Lower leg skin (tissue), 4 donors: ENCODE data around the gene SNTN. TPM values are rescaled to one million over a fixed set of nuclear protein-coding genes. Genes with fewer than 3 reads are reported as not detected.

Experiments used
- DNase-seq, 2 donors: peaks; one replicate each; pipeline ENCODE4 v3.0.0-alpha.2; 2019; ENCODE audit warnings: low spot score in 2 of 2
- H3K4me3 ChIP-seq: fragments of 200-600 bp; sonication (generic); 2 replicates; pipeline ENCODE4 v1.5.1; 2017; ENCODE audit warnings: mild to moderate bottlenecking, low read depth; ENCODE audit not compliant: poor library complexity, severe bottlenecking
- POLR2A ChIP-seq, 2 donors: fragments of 450-650 bp; IDR thresholded peaks; one replicate each; pipeline ENCODE4 v1.6.1; 2016 to 2017; ENCODE audit warnings: antibody characterized with exemption in 2 of 2, mild to moderate bottlenecking in 1 of 2, moderate library complexity in 1 of 2
- WGBS, 2 donors: methylation state at CpG; one replicate each; pipeline ENCODE4 v1.1.5; 2018; 5-methylcytosine and 5-hydroxymethylcytosine counted together
- intact Hi-C: fragments of 100-400 bp; cut with DNase I; formaldehyde crosslinking; loops from one replicate; pipeline ENCODE4 v1.15.0; 2023; ENCODE audit warnings: low total_unique reads
- total RNA-seq, 4 donors: library from RNA; depleted of rRNA; stranded (reverse); fragments of >200 nt; gene quantifications; one replicate each; pipeline ENCODE4 v1.1.0, GENCODE V29; 2016
- TF ChIP-seq, protein P1 (sequence below), 3 donors: fragments of 450-650 bp; IDR thresholded peaks; one replicate each; pipeline ENCODE4 v1.5.1; 2016; ENCODE audit warnings: antibody characterized with exemption in 3 of 3, mild to moderate bottlenecking in 3 of 3, moderate library complexity in 2 of 3

The SNTN gene
- total RNA-seq = not detected

DNA sequence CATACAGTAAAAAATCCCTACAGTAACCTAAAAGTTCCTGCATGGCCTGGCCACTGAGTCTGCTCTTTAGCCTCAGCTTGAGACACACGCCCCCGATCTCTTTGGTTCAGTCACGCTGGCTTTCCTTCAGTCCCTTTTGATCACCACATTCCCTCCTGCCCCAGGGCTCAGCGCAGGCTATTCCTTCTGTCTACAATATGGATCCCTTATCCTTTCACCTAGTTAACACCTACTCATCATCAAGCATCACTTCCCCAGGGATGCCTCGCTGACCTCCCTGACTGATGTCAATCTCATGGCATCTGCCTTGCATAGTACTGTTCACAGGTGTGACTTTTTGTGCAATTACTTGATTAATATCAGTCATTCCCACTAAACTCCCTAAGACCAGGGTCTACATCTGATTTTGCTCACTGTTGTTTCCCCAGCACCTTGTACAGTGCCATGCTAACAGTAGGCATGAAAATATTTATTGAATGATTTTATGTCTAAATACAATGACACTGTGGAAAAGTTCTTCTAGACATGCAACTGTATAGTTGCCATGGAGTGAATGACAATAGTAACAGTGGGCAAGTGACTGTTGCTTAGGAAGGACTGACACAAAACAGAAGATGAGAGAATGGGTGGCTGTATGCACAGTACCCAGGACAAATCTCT is at the start of gene SNTN:
Gene SNTN (plus strand): TSS at position 610 of the 660 bp plus-strand sequence. CDS start 13 bp downstream, at position 623.
- H3K4me3 ChIP-seq = no peak within 1 kb of the TSS
- intact Hi-C loops = no loop called here
- TF ChIP-seq, protein P1, sequence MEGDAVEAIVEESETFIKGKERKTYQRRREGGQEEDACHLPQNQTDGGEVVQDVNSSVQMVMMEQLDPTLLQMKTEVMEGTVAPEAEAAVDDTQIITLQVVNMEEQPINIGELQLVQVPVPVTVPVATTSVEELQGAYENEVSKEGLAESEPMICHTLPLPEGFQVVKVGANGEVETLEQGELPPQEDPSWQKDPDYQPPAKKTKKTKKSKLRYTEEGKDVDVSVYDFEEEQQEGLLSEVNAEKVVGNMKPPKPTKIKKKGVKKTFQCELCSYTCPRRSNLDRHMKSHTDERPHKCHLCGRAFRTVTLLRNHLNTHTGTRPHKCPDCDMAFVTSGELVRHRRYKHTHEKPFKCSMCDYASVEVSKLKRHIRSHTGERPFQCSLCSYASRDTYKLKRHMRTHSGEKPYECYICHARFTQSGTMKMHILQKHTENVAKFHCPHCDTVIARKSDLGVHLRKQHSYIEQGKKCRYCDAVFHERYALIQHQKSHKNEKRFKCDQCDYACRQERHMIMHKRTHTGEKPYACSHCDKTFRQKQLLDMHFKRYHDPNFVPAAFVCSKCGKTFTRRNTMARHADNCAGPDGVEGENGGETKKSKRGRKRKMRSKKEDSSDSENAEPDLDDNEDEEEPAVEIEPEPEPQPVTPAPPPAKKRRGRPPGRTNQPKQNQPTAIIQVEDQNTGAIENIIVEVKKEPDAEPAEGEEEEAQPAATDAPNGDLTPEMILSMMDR (IDR thresholded peaks at IDR 0.05) = no peak
- TF ChIP-seq POLR2A (IDR thresholded peaks at IDR 0.05) = no peak
- 80 to 82% methylated on average over 5 of the region's 5 CpGs for WGBS, 2 donors
- no peak for DNase-seq

DNA sequence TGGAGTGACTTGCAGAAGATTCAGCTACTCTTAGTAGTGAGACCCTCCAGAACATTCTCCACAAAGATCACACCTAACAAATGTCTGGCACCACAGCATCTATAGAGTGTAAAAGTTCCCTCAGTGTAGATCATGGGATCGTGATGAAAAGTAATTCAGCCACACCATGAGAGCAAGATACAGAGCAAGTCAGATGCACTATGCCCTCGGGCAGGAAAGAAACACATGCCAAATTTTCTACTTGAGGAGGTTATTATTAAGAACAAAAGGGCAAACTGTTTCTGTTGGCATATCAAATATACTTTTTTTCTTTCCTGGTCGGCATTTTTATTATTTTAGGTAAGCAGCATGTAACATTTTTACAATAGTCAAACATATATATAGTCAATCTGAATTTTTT is 44.8 kb upstream of the SNTN start:
- intact Hi-C loops = no loop called here
- H3K4me3 ChIP-seq = no peak overlapping the region
- no peak for TF ChIP-seq POLR2A (IDR thresholded peaks at IDR 0.05)
- TF ChIP-seq, protein P1 (IDR thresholded peaks at IDR 0.05) = no peak
- no peak for DNase-seq
- 36 to 45% methylated on average over 3 of the region's 3 CpGs for WGBS, 2 donors

DNA sequence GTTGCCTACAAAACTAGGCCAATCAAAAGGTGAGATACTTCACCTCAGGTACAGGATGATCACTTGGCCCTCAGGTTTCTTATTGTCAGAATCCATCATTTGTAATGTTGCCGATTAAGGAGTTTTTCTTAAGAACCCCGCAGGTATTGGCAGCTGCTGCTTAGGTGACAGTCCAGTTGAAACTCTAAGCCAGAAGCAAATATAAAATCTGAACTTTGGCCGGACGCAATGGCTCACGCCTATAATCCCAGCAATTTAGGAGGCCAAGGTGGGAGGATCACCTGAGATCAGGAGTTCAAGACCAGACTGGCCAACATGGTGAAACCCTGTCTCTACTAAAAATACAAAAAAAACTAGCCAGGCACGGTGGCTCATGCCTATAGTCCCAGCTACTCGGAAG is 43.1 kb upstream of the SNTN start:
- intact Hi-C loops = no loop called here
- WGBS, 2 donors = 88 to 95% methylated on average over 7 of the region's 7 CpGs

DNA sequence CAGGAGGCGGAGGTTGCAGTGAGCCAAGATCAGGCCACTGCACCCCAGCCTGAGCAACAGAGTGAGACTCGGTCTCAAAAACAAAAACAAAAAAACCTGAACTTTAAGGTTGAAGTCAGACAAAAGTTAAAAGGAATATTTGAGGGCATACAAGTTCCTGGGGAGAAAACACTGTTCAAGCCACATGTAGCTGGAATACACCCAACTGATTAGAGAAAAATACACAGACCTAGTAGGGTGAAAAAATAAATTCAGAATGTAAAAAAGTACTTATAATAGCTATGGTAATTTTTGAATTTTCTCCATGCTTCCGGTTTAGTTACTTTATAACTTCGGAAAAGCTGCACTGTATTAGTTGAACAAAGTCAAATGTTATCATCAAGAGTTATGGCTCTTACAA is 42.6 kb upstream of the SNTN start:
- 89 to 93% methylated on average over 4 of the region's 4 CpGs for WGBS, 2 donors
- TF ChIP-seq, protein P1 (IDR thresholded peaks at IDR 0.05) = no peak
- no peak for TF ChIP-seq POLR2A (IDR thresholded peaks at IDR 0.05)
- intact Hi-C loops = no loop called here
- DNase-seq = no peak
- H3K4me3 ChIP-seq = no peak overlapping the region

More for the DNA sequence above, 43.1 kb upstream of the SNTN start:
- DNase-seq = no peak
- TF ChIP-seq, protein P1 (IDR thresholded peaks at IDR 0.05) = no peak
- TF ChIP-seq POLR2A (IDR thresholded peaks at IDR 0.05) = no peak
- H3K4me3 ChIP-seq = no peak overlapping the region

DNA sequence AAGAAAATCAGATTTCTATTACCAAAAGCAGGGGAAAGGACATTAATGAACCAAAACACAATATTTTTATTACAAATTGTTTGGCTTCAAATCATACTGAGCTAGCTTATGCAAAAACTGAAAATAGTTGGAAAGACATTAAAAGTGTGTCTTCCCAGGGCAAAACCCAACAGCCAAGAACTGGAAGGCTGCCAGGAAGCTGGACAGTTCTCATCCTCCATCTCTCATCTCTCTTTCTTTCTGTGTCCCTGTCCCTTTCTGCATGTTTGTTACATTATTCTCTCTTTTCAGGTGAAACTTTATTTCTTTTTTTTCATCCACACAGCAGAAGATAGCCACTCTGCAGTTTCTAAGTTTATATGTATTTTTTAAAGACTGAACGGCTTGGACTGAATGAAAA is 41.1 kb upstream of the SNTN start:
- TF ChIP-seq, protein P1 (IDR thresholded peaks at IDR 0.05) = no peak
- TF ChIP-seq POLR2A (IDR thresholded peaks at IDR 0.05) = no peak
- intact Hi-C loops = no loop called here
- WGBS, 2 donors = 92 to 93% methylated on average over 1 of the region's 1 CpG
- H3K4me3 ChIP-seq = no peak overlapping the region
- DNase-seq = no peak

DNA sequence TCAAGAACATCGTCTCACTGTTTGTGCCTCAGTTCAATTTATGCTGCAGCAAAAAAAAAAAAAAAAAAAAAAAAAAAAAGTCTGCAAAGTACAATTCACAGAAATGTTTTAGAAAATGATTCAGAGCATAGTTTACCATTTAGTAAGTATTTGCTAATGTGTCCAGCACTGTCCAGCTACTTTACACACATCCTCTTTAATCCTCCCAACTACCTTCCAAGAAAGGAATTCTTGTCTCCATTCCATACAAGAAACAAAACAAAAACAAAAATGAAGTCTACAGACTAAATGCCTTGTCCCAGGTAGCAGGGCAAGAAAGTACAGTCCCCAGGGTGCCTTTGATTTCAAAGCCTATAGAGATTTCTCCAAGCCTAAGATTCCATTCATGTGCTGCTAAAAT is 38.9 kb upstream of the SNTN start:
- no peak for DNase-seq
- TF ChIP-seq, protein P1 (IDR thresholded peaks at IDR 0.05) = no peak
- no peak for TF ChIP-seq POLR2A (IDR thresholded peaks at IDR 0.05)
- H3K4me3 ChIP-seq = no peak overlapping the region
- intact Hi-C loops = no loop called here
- 78 to 82% methylated on average over 1 of the region's 1 CpG for WGBS, 2 donors
